SK-N-MC (cell line): Measurements from ENCODE around the gene CRYGA.

Source experiments
- DNase-seq: peaks from one replicate; pipeline ENCODE4 v3.0.0-alpha.2; 2011; ENCODE audit warnings: low read depth, low spot score
- H3K27ac ChIP-seq: fragments of 200-600 bp; sonication (generic); 2 replicates; pipeline ENCODE4 v1.5.1; 2016; ENCODE audit warnings: mixed run types
- H3K36me3 ChIP-seq: fragments of 200-600 bp; sonication (generic); 2 replicates; pipeline ENCODE4 v1.6.1; 2017; ENCODE audit warnings: antibody characterized with exemption, low read length, mixed read lengths; ENCODE audit not compliant: insufficient read depth
- H3K4me3 ChIP-seq: fragments of 200-600 bp; sonication (generic); 2 replicates; pipeline ENCODE4 v1.5.1; 2016
- H3K9ac ChIP-seq: fragments of 200-600 bp; sonication (generic); 2 replicates; pipeline ENCODE4 v1.8.0; 2017; ENCODE audit warnings: mixed run types, mixed read lengths; ENCODE audit not compliant: insufficient read length
- H3K9me3 ChIP-seq: fragments of 200-600 bp; sonication (generic); 2 replicates; pipeline ENCODE4 v1.6.1; 2017; ENCODE audit warnings: low read depth, mild to moderate bottlenecking, antibody characterized with exemption, low read length, moderate library complexity, mixed read lengths
- EZH2 ChIP-seq: fragments of 200-600 bp; sonication (generic); IDR thresholded peaks from one replicate; pipeline ENCODE4 v1.6.1; 2017; ENCODE audit warnings: antibody characterized with exemption
- FOXP2 ChIP-seq: optimal IDR thresholded peaks from 2 replicates; pipeline ENCODE3; 2011; ENCODE audit warnings: mild to moderate bottlenecking, moderate library complexity; ENCODE audit not compliant: insufficient read depth; ENCODE audit errors: extremely low read length, control extremely low read depth
- POLR2AphosphoS5 ChIP-seq: IDR thresholded peaks from 2 replicates; pipeline ENCODE4 v1.6.1; 2012; ENCODE audit warnings: mild to moderate bottlenecking, low read depth, low read length, borderline replicate concordance

Gene CRYGA, protein sequence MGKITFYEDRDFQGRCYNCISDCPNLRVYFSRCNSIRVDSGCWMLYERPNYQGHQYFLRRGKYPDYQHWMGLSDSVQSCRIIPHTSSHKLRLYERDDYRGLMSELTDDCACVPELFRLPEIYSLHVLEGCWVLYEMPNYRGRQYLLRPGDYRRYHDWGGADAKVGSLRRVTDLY

DNA sequence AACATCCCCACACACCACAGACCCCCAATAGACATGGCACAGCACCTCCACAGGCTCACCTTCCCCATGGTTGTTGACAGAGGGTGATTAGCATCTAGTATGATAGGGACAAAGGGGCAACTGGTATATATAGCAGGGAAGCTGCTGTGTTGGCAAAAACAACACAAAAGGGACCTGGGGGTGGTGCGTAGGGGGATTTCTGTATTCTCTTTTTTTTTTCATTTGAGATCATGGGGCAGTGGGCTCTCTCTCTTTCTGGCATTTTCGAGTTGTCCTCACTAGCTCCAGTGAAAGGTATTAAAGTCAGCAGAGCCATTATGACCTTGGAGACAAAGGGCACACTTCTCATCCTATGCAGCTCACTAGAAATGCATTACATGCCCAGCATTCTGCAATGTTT is at the start of gene CRYGA:
Gene CRYGA (minus strand): TSS at position 101 of the 400 bp plus-strand sequence. CDS start 33 bp downstream, at position 68.
- H3K9ac ChIP-seq = no peak within 1 kb of the TSS
- H3K27ac ChIP-seq = no peak within 1 kb of the TSS
- TF ChIP-seq EZH2 (no peak), POLR2AphosphoS5 (no peak), FOXP2 (no peak)
- no peaks in the 10 kb centered on the region for H3K9me3 ChIP-seq
- H3K4me3 ChIP-seq = no peak within 1 kb of the TSS
- DNase-seq = no peak
- H3K36me3 ChIP-seq = no peaks in the 10 kb centered on the region

DNA sequence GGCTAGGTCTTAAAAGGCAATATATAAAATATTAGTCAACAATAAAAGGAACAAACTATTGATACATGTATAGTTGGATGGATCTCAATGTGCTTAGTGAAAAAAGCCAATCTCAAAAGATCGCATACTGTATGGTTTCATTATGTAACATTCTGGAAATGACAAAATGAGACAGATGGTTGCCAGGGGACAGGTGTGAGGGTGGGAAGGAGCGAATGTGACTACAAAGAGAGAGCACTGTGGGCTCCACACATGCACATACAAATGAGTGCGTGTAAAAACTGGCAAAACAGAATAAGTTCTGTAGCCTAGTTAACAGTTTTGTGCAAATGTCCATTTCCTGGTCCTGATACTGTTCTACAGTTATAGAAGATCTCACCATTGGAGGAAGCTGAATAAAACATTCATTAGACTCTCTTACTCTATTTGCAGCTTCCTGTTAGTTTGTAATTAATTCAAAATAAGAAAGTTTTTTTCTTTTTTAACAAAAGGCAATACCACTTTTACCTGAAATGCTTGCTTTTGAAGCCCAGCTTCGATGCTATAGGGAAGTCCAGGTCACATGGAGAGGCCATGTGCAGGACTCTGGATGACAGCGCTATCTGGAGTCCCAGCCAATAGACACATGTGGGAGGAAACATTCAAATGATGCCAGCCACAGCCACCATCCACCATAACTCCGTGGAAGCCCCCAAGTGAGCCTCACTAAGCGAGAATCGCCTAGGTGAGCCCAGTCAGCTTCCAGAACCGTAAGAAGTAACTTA is 47.5 kb upstream of the CRYGA start:
- Histone ChIP-seq H3K4me3 (no peak overlapping the region), H3K9ac (no peak overlapping the region), H3K36me3 (no peaks in the 10 kb centered on the region), H3K27ac (no peak overlapping the region), H3K9me3 (no peaks in the 10 kb centered on the region)
- TF ChIP-seq POLR2AphosphoS5 (no peak), EZH2 (no peak), FOXP2 (no peak)
- no peak for DNase-seq

DNA sequence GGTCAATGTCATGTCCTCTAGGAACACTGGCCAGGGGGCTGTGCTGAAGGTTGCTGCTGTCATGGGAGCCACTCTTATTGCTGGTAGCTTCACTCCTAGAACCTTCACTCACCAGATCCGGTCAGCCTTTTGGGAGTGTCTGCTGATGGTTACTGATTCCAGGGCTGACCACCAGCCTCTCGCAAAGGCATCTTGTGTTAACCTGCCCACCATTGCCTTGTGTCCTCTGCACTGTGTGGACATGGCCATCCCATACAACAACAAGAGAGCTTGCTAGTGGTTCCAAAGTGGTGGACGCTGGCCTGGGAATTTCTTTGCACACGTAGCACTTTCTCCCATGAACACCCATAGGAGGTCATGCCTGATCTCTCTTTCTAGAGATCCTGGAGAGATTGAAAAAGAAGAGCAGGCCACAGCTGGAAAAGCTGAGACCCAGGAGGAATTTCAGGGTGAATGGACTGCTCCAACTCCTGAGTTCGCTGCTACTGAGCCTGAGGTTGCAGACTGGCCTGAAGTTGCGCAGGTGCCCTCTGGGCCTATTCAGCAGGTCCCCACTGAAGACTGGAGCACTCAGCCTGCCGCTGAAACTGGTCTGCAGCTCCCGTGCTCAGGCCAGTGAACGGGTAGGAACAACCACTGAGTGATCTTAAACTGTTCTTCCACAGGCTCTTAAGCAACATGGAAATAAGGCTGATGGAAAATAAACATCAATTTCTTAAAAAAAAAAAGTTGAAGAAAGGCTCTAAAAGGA is 45.1 kb upstream of the CRYGA start:
- TF ChIP-seq FOXP2 (no peak), EZH2 (no peak), POLR2AphosphoS5 (no peak)
- Histone ChIP-seq H3K27ac (no peak overlapping the region), H3K36me3 (no peaks in the 10 kb centered on the region), H3K9ac (no peak overlapping the region), H3K9me3 (no peaks in the 10 kb centered on the region), H3K4me3 (no peak overlapping the region)
- no peak for DNase-seq

DNA sequence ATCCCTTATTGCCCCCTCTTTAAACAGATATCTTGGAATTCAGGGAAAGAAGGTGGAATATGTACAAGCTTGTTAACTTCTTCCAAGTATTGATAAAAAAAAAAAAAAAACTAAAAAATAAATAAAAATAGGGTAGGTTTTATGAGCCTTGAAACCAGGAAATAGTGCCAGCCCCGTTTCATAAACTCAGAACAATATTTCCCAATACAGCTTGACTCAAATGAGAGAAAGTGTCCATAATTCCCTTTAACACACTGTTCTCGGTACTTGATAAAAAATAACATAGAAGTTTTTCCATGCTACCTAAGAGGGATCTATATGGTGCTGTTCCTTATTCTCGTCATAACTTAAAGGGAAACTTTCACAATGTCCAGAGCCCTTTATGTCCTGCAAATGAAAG is 44.4 kb upstream of the CRYGA start:
- H3K4me3 ChIP-seq = no peak overlapping the region
- TF ChIP-seq EZH2 (no peak), POLR2AphosphoS5 (no peak), FOXP2 (no peak)
- H3K9ac ChIP-seq = no peak overlapping the region
- no peaks in the 10 kb centered on the region for H3K36me3 ChIP-seq
- no peak for DNase-seq
- no peaks in the 10 kb centered on the region for H3K9me3 ChIP-seq
- H3K27ac ChIP-seq = no peak overlapping the region

DNA sequence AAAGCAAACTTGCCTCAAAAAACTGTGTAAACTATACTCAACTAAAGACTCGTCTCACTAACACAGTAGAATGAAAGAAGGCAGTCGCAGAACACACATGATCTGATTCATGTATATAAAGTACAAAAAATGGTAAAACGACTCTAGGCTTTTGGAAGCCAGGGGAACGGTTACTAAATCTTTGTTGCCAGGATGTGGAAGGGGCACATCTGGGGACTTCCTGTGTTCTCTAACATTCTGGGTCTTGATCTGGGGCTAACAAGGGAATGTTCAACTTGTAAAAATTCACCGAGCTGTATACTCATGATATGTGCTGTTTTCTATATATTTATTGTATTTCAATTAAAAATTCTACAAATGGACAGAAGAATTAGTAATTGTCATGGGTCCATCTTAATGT is 40.8 kb upstream of the CRYGA start:
- no peaks in the 10 kb centered on the region for H3K36me3 ChIP-seq
- no peaks in the 10 kb centered on the region for H3K9me3 ChIP-seq
- no peak for TF ChIP-seq FOXP2
- no peak for TF ChIP-seq POLR2AphosphoS5
- TF ChIP-seq EZH2 = no peak
- no peak overlapping the region for H3K4me3 ChIP-seq
- no peak overlapping the region for H3K9ac ChIP-seq
- H3K27ac ChIP-seq = no peak overlapping the region
- DNase-seq = no peak

DNA sequence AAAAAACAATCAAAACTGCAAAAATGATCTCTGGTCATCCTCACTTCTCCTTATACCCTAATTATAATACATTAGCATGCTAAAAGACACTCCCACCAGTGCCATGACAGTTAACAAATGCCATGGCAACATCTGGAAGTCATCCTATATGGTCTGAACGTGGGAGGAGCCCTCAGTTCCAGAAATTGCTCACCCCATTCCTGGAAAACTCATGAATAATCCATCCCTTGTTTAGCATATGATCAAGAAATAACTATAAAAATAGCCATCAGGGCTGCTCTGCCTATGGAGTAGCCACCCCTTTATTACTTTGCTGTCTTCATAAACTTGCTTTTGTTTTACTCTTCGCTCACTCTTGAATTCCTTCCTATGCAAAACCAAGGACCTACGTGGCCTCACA is 32.1 kb upstream of the CRYGA start:
- no peaks in the 10 kb centered on the region for H3K36me3 ChIP-seq
- no peak for DNase-seq

DNA sequence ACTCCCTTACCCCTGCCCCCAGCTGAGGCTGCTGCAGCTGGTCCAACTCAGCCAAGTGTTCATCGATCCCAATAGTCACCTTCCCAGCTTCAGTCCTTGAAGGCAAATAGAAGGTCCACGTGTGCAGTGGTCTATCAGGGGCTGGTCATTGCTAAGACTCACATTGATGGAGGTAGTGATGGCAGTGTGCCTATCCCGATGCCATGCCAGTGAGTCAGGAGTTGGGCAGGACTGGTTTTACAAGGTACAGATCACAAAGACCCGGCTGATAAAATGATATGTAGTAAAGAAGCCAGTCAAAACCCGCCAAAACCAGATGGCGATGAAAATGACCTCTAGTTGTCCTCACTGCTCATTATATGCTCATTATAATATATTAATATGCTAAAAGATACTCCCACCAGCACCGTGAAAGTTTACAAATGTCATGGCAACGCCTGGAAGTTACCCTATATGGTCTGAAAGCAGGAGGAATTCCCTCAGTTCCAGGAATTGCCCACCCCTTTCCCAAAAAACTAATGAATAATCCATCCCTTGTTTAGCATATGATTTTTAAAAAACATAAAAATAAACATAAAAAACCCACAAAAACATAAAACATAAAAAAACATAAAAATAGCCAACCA is 29.3 kb upstream of the CRYGA start:
- DNase-seq = no peak
- H3K27ac ChIP-seq = no peak overlapping the region

More for the DNA sequence above, 32.1 kb upstream of the CRYGA start:
- TF ChIP-seq POLR2AphosphoS5 = no peak
- H3K4me3 ChIP-seq = no peak overlapping the region
- no peaks in the 10 kb centered on the region for H3K9me3 ChIP-seq
- no peak overlapping the region for H3K27ac ChIP-seq
- H3K9ac ChIP-seq = no peak overlapping the region

DNA sequence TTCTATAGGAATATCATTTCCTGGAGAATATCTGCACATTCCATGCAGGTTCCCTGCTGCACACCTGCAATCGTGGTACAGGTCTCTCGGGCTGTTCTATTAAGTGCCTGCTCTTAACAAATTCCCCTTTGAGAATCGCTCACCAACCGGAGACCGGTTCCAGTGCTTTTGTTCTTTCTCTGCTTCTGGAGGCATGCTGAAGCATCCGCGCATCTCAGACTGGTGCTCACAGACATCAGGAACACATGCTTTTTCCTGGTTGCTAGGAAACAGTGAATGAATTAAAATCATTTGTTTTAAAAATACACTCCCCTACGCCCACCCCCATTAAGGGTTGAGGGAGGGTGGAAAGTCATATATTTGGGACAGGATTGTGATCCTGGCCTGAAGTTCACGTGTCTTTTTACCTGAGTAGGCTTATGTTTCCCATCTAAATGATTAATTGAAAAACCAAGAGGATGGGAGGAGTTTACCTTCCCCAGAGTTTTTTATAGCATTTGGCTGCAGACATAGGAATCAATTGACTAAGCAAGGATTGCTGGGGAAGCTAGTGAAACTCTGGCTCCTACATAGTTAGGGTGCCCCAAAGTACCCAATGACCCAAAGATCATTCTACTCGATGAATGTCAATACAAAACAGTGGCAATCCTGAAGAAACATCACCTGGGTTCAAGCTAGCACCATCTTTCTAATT is 26.6 kb upstream of the CRYGA start, which contains the start of gene C2orf80:
Gene C2orf80 (minus strand): TSS at position 221 of the 694 bp plus-strand sequence. CDS start 3,044 bp downstream, outside the sequence.
- DNase-seq = no peak
- H3K36me3 ChIP-seq = no peaks in the 10 kb centered on the region
- no peak for TF ChIP-seq POLR2AphosphoS5
- no peak for TF ChIP-seq EZH2
- no peak for TF ChIP-seq FOXP2

More for the DNA sequence above, 29.3 kb upstream of the CRYGA start:
- Histone ChIP-seq H3K9me3 (no peaks in the 10 kb centered on the region), H3K4me3 (no peak overlapping the region), H3K36me3 (no peaks in the 10 kb centered on the region), H3K9ac (no peak overlapping the region)
- TF ChIP-seq FOXP2 (no peak), POLR2AphosphoS5 (no peak), EZH2 (no peak)

More for the DNA sequence above, 26.6 kb upstream of the CRYGA start, which contains the start of gene C2orf80:
- no peaks in the 10 kb centered on the region for H3K9me3 ChIP-seq
- no peak within 1 kb of the TSS for H3K4me3 ChIP-seq
- no peak within 1 kb of the TSS for H3K27ac ChIP-seq
- H3K9ac ChIP-seq = no peak within 1 kb of the TSS
